Upper lobe of left lung (tissue), 4 donors: ENCODE data around the gene PCNX2.

Experiments used
- CTCF ChIP-seq, 6 experiments: fragments of 450-650 bp in 4 of 6; fragments of 200-600 bp in 2 of 6; sonication (generic) in 2 of 6; IDR thresholded peaks; one replicate each; pipeline ENCODE4 v1.5.1; 2016 to 2019; ENCODE audit warnings: antibody characterized with exemption in 6 of 6
- EP300 ChIP-seq, 4 donors: sonication (generic); formaldehyde crosslinking; IDR thresholded peaks; one replicate each; pipeline ENCODE4 v1.5.1; 2017; ENCODE audit warnings: antibody characterized with exemption in 4 of 4, control low read depth in 2 of 4
- POLR2A ChIP-seq, 4 donors: fragments of 450-650 bp; IDR thresholded peaks; one replicate each; pipeline ENCODE4 v1.5.1; 2016 to 2017; ENCODE audit warnings: antibody characterized with exemption in 4 of 4, mild to moderate bottlenecking in 2 of 4
- POLR2AphosphoS5 ChIP-seq, 2 donors: sonication (generic); formaldehyde crosslinking; IDR thresholded peaks; one replicate each; pipeline ENCODE4 v1.5.1; 2017; ENCODE audit warnings: antibody characterized with exemption in 2 of 2

- no peak for TF ChIP-seq POLR2AphosphoS5 (IDR thresholded peaks at IDR 0.05)
- no peak for TF ChIP-seq CTCF (IDR thresholded peaks at IDR 0.05)
- no peak for TF ChIP-seq EP300 (IDR thresholded peaks at IDR 0.05)
- TF ChIP-seq POLR2A (IDR thresholded peaks at IDR 0.05) = no peak
These were observed 208.3 kb downstream of the PCNX2 start for GRCh38 chr1:233086961-233087881.
